Measurements from ENCODE around the gene DPP4.

DNA sequence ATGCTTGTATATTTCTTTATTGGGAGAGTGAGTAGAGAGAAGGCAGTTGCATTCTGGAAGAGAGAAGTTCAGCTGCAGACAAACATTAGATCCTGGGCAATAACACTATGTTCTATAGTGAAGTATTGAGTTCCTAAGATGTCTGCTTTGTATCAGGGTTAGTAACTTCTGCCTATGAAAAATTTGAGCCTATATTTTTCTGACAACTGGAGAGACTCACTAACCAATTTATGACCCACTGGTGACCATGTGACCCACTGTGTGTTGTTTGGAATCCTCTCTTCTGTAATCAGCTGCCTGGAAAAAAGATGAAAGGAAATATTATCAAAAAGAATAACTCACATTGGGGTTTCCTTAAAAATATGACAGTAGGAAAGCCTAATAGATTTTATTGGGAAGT lies 35.3 kb downstream of the DPP4 start:
- TF ChIP-seq, protein P1, sequence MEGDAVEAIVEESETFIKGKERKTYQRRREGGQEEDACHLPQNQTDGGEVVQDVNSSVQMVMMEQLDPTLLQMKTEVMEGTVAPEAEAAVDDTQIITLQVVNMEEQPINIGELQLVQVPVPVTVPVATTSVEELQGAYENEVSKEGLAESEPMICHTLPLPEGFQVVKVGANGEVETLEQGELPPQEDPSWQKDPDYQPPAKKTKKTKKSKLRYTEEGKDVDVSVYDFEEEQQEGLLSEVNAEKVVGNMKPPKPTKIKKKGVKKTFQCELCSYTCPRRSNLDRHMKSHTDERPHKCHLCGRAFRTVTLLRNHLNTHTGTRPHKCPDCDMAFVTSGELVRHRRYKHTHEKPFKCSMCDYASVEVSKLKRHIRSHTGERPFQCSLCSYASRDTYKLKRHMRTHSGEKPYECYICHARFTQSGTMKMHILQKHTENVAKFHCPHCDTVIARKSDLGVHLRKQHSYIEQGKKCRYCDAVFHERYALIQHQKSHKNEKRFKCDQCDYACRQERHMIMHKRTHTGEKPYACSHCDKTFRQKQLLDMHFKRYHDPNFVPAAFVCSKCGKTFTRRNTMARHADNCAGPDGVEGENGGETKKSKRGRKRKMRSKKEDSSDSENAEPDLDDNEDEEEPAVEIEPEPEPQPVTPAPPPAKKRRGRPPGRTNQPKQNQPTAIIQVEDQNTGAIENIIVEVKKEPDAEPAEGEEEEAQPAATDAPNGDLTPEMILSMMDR (IDR thresholded peaks at IDR 0.05) = no peak
- TF ChIP-seq POLR2AphosphoS5 (IDR thresholded peaks at IDR 0.05) (no peak), POLR2A (IDR thresholded peaks at IDR 0.05) (no peak)
